GM18870 (cell line): ENCODE data around the gene HBA1.
"Not testable (repeated sequence)": the region's sequence is repeated elsewhere in the genome, so short reads cannot be mapped to it uniquely, and the experiment has no call there.

Experiments used
- ATAC-seq: cut with Tn5 transposase; IDR thresholded peaks from one replicate; pipeline ENCODE4 v1.9.1; 2021; ENCODE audit warnings: moderate library complexity; ENCODE audit not compliant: unreplicated experiment

HBA1 gene

GRCh38 chr16:173928-174769 lies 2.3 kb upstream of the HBA1 start:
- not testable (repeated sequence) for ATAC-seq

GRCh38 chr16:175011-175949 lies 1.2 kb upstream of the HBA1 start:
- ATAC-seq, result no peak

DNA sequence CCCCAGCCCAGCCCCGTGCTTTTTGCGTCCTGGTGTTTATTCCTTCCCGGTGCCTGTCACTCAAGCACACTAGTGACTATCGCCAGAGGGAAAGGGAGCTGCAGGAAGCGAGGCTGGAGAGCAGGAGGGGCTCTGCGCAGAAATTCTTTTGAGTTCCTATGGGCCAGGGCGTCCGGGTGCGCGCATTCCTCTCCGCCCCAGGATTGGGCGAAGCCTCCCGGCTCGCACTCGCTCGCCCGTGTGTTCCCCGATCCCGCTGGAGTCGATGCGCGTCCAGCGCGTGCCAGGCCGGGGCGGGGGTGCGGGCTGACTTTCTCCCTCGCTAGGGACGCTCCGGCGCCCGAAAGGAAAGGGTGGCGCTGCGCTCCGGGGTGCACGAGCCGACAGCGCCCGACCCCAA lies 474 bp upstream of the HBA1 start:
- not testable (repeated sequence) for ATAC-seq

- no peak for ATAC-seq
These were observed 928 bp downstream of the HBA1 start for GRCh38 chr16:177394-177822.

DNA sequence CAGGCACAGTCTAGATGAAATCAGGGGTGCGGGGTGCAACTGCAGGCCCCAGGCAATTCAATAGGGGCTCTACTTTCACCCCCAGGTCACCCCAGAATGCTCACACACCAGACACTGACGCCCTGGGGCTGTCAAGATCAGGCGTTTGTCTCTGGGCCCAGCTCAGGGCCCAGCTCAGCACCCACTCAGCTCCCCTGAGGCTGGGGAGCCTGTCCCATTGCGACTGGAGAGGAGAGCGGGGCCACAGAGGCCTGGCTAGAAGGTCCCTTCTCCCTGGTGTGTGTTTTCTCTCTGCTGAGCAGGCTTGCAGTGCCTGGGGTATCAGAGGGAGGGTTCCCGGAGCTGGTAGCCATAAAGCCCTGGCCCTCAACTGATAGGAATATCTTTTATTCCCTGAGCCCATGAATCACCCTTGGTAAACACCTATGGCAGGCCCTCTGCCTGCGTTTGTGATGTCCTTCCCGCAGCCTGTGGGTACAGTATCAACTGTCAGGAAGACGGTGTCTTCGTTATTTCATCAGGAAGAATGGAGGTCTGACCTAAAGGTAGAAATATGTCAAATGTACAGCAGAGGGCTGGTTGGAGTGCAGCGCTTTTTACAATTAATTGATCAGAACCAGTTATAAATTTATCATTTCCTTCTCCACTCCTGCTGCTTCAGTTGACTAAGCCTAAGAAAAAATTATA lies 1.6 kb downstream of the HBA1 start:
- no peak for ATAC-seq

DNA sequence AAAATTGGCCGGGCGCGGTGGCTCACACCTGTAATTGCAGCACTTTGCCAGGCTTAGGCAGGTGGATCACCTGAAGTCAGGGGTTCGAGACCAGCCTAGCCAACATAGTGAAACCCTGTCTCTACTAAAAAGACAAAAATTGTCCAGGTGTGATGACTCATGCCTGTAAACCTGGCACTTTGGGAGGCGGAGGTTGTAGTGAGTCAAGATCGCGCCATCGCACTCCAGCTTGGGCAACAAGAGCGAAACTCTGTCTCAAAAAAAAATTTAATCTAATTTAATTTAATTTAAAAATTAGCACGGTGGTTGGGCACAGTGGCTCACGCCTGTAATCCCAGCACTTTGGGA lies 2.2 kb downstream of the HBA1 start:
- ATAC-seq, result no peak

GRCh38 chr16:179211-180092 lies 3.0 kb downstream of the HBA1 start:
- ATAC-seq, result no peak

GRCh38 chr16:180101-180675 lies 3.7 kb downstream of the HBA1 start, which contains the start of gene HBQ1:
HBQ1 (plus strand) TSS chr16:180459; CDS start chr16:180487, 28 bp downstream.
- ATAC-seq, result no peak

GRCh38 chr16:180681-181564 lies 4.4 kb downstream of the HBA1 start:
- no peak for ATAC-seq

DNA sequence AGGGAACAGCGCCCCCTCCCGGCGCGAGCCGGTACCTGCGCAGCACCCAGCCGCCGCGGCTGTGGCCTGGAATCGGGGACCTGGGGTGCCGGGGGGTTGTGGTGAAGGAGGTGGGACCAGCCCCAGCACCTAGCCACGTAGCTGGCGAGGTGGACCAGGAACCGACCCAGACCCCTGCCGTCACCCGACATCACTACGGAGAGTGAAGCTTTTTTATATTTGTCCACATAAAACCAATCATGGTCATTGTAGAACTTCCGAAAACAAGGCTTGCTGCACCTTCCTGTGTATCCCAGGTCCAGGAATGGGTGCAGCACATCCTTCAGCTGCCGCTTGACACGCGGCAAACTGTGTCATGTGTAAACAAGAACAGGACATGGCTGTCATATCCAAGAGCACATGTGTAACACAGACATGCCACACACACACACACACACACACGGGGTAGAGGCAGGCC lies 5.1 kb downstream of the HBA1 start:
- ATAC-seq, result no peak

- ATAC-seq, result no peak
These were observed 6.5 kb downstream of the HBA1 start for GRCh38 chr16:183005-183404.

DNA sequence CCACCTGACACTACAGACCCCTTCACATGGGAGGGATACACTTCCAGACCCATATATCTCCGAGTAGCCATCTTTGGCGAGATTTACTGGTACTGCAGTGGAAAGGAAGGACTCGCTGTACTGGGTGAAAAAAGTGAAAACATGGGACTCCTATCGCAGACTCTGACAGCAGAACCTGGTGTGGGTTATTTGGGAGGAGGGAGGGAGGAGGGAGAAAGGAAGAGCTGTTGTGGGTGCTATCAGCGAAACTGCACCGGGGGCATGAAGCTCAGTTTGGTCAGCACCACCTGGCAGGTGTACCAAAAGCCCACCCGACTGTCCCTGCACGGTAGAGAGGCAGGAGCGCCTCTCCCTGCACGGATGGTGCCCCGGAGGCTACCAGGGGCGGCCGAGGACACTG lies 8.7 kb downstream of the HBA1 start:
- no peak for ATAC-seq

GRCh38 chr16:185691-186090 lies 9.2 kb downstream of the HBA1 start:
- ATAC-seq, result no peak

DNA sequence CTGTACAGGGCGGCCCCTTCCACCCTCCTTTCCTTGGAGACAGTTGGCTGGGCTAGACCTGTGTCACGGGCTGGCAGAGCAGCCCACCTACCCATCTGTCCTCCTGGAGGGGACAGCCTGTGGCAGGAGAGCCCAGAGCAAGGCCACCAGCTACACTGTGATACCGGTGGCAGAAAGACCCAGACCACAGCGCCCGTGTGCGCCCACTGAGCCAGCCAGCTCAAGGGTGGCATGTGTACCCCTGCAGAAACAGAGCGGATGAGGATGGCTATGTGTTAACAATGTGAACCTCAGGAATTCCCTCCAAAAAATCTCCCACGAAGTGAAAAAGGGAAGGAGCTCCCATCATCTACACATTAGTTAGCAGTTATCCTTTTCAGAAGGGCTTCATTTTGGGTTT lies 10.8 kb downstream of the HBA1 start:
- ATAC-seq, result no peak

- ATAC-seq, result no peak
These were observed 12.2 kb downstream of the HBA1 start for GRCh38 chr16:188674-189073.

DNA sequence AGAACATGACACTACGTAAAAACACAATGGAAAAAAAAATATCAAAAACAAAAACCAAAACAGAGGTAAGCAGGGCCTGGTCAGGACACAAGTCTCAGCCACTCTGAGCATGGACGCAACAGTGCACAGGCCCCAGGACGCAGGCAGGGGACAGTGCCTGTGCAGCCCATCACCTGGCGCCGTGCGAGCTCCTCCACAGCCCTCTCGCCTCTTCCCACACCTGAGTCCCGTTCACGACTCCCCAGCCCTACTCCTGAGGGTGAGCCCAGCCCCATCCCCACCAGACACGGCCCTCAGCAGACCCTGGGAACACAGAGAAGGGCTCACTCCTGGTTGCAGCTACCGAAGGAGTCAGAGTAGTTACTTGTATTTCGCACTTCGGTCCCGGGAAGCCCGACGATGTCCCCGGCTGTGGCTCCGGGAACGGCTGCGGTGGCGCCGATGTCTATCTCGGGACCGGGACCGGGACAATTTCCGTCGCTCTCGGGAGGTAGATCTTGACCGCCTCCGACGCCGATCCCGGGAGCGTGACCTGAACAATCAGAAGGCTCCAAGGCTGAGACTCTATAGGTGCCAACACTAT lies 13.2 kb downstream of the HBA1 start:
- no peak for ATAC-seq

DNA sequence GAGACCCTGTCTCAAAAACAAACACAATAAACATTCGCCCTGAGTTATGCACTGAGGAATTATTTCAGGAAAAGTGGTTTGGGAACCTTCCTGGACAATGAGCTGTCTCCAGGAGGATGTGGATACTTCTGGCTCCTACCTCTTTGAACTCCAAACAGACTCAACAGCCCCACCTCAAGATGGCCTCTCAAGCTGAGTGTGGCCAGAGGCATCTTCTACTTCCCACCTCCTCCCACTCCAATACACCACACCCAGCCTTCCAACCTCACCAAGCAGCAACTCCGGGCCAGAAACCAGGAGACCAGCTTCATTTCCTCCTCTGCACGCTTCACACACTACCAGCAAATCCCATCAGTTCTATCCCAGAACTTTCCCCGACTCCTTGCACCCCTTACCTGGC lies 15.4 kb downstream of the HBA1 start:
- no peak for ATAC-seq

GRCh38 chr16:192686-193085 lies 16.2 kb downstream of the HBA1 start:
- ATAC-seq, result no peak

DNA sequence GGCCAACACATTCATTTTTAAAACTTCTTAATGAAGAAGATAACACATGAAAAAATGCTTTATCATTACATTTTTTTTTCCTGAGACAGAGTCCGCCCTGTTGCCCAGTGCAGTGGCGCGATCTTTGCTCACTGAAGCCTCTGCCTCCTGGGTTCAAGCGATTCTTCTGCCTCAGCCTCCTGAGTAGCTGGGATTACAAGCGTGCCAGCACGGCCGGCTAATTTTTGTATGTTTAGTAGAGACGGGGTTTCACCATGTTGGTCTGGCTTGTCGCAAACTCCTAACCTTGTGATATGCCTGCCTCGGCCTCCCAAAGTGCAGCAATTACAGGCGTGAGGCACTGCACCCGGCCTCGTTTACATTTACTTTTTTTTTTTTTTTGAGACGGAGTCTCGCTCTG lies 17.0 kb downstream of the HBA1 start:
- no peak for ATAC-seq
